HepG2 (cell line): Measurements from ENCODE around the gene ZGRF1. TPM values are rescaled to one million over a fixed set of nuclear protein-coding genes. Genes with fewer than 3 reads are reported as not detected.

Experiments used
- ATAC-seq: fragments of 200-7000 bp; cut with Tn5 transposase; 3 replicates; pipeline ENCODE4 v1.9.1; 2020; ENCODE audit warnings: mild to moderate bottlenecking, moderate library complexity
- BruUV-seq: library from RNA; stranded (reverse); fragments of 400-500 nt; replicated peaks from 2 replicates; lab custom pipeline; 2021; lab: Mats Ljungman, UMichigan
- CTCF ChIA-PET: fragments of 300-600 bp; formaldehyde crosslinking; extraction: SDS; loops from one replicate; lab custom pipeline; 2021; ENCODE audit warnings: low total read pairs, inconsistent platforms, low intra/inter-chr PET ratio; lab: Yijun Ruan, JAX
- POLR2A ChIA-PET: fragments of 350-600 bp; sonication (Branson Sonifier 250); formaldehyde crosslinking; loops from one replicate; lab custom pipeline; 2020; ENCODE audit warnings: antibody characterized with exemption, inconsistent platforms; lab: Yijun Ruan, JAX
- DNase-seq: peaks from one replicate; pipeline ENCODE4 v3.0.0-alpha.2; 2015; ENCODE audit warnings: low spot score
- FAIRE-seq: peaks from 3 replicates; lab custom pipeline; 2011; peaks lifted over from hg19 to GRCh38; lab: Jason Lieb, UNC
- H2AFZ ChIP-seq: one replicate; pipeline ENCODE4 v1.6.1; 2011; ENCODE audit warnings: low read length, inconsistent platforms
- H3K27ac ChIP-seq: fragments of 300-600 bp; 3 replicates; pipeline ENCODE4 v1.8.0; 2011; ENCODE audit warnings: mixed run types, mild to moderate bottlenecking, mixed read lengths, low read length, inconsistent platforms; ENCODE audit not compliant: insufficient read depth; ENCODE audit errors: extremely low read length
- H3K27me3 ChIP-seq, 2 experiments: fragments of 200-600 bp in 1 of 2; 2 replicates in 1 of 2; 3 replicates in 1 of 2; pipeline versions ENCODE4 v1.6.0 to v1.8.0; 2011; ENCODE audit warnings: low read length in 2 of 2, mild to moderate bottlenecking in 2 of 2, moderate library complexity in 2 of 2, inconsistent platforms in 1 of 2; ENCODE audit not compliant: insufficient read depth in 2 of 2, control insufficient read depth in 1 of 2
- H3K36me3 ChIP-seq, 2 experiments: fragments of 200-600 bp in 1 of 2; replicated peaks in 1 of 2; 2 replicates in 1 of 2; 3 replicates in 1 of 2; pipeline versions ENCODE4 v1.5.1 to v1.8.0; 2011; ENCODE audit warnings: low read length in 2 of 2, inconsistent platforms in 1 of 2; ENCODE audit not compliant: insufficient read depth in 2 of 2, control insufficient read depth in 1 of 2
- H3K4me1 ChIP-seq: 2 replicates; pipeline ENCODE4 v1.5.1; 2012; ENCODE audit warnings: low read length, inconsistent platforms; ENCODE audit not compliant: insufficient read depth
- H3K4me2 ChIP-seq: 2 replicates; pipeline ENCODE4 v1.6.0; 2011; ENCODE audit warnings: low read depth, low read length, inconsistent platforms
- H3K4me3 ChIP-seq, 3 experiments: fragments of 200-600 bp in 1 of 3; sonication (generic), shearing (Covaris generic) in 1 of 3; replicated peaks in 1 of 3; 2 replicates each; pipeline ENCODE4 v1.5.1; 2011 to 2016; ENCODE audit warnings: low read length in 3 of 3, inconsistent platforms in 2 of 3, low read depth in 2 of 3, mild to moderate bottlenecking in 2 of 3, control low read depth in 1 of 3, mixed read lengths in 1 of 3; ENCODE audit not compliant: insufficient read depth in 1 of 3
- H3K79me2 ChIP-seq: one replicate; pipeline ENCODE4 v1.6.1; 2011; ENCODE audit warnings: low read length, inconsistent platforms; ENCODE audit not compliant: insufficient read depth
- H3K9ac ChIP-seq: 2 replicates; pipeline ENCODE4 v1.6.0; 2011; ENCODE audit warnings: mild to moderate bottlenecking, low read depth, low read length, inconsistent platforms; ENCODE audit not compliant: insufficient read depth
- H3K9me3 ChIP-seq: 2 replicates; pipeline ENCODE4 v1.5.1; 2012; ENCODE audit warnings: mild to moderate bottlenecking, low read length
- H4K20me1 ChIP-seq: 2 replicates; pipeline ENCODE4 v1.6.0; 2011; ENCODE audit warnings: inconsistent platforms, mild to moderate bottlenecking, low read length, moderate library complexity; ENCODE audit not compliant: insufficient read depth
- ARNTL ChIP-seq: sonication (generic); formaldehyde crosslinking; IDR thresholded peaks from 2 replicates; pipeline ENCODE4 v1.4.0; 2020; ENCODE audit warnings: mild to moderate bottlenecking, missing genetic modification reagents
- ETV5 ChIP-seq: IDR thresholded peaks from 2 replicates; pipeline ENCODE4 v1.6.1; 2018; ENCODE audit warnings: missing biosample characterization, missing genetic modification reagents, inconsistent platforms, borderline replicate concordance
- GATAD2A ChIP-seq: IDR thresholded peaks from 2 replicates; pipeline ENCODE4 v1.6.1; 2016
- KAT8 ChIP-seq: IDR thresholded peaks from 2 replicates; pipeline ENCODE4 v1.6.1; 2016; ENCODE audit warnings: missing genetic modification reagents, missing compliant biosample characterization
- MTF1 ChIP-seq: sonication (generic); formaldehyde crosslinking; IDR thresholded peaks from 2 replicates; pipeline ENCODE4 v1.5.0; 2020; ENCODE audit warnings: missing genetic modification reagents
- NAIF1 ChIP-seq: sonication (generic); formaldehyde crosslinking; IDR thresholded peaks from 2 replicates; pipeline ENCODE4 v1.5.0; 2020; ENCODE audit warnings: mild to moderate bottlenecking, missing genetic modification reagents, borderline replicate concordance
- NFE2L1 ChIP-seq: sonication (generic); formaldehyde crosslinking; IDR thresholded peaks from 2 replicates; pipeline ENCODE4 v1.4.0; 2020; ENCODE audit warnings: missing genetic modification reagents, mild to moderate bottlenecking, borderline replicate concordance
- NPAS2 ChIP-seq: sonication (generic); formaldehyde crosslinking; IDR thresholded peaks from 2 replicates; pipeline ENCODE4 v1.8.0; 2022; ENCODE audit warnings: mild to moderate bottlenecking, missing genetic modification reagents, borderline replicate concordance
- ZBTB7B ChIP-seq: sonication (generic); formaldehyde crosslinking; IDR thresholded peaks from 2 replicates; pipeline ENCODE4 v1.4.0; 2020; ENCODE audit warnings: missing genetic modification reagents
- ZFAT ChIP-seq: sonication (generic); formaldehyde crosslinking; conservative IDR thresholded peaks from 2 replicates; pipeline ENCODE4 v1.8.1; 2023; ENCODE audit warnings: missing genetic modification reagents, inconsistent platforms
- ZNF547 ChIP-seq: sonication (generic); formaldehyde crosslinking; IDR thresholded peaks from 2 replicates; pipeline ENCODE4 v1.5.1; 2020; ENCODE audit warnings: mild to moderate bottlenecking, missing genetic modification reagents
- ZNF549 ChIP-seq: sonication (generic); formaldehyde crosslinking; IDR thresholded peaks from 2 replicates; pipeline ENCODE4 v1.5.0; 2020; ENCODE audit warnings: missing genetic modification reagents
- ZNF709 ChIP-seq: sonication (generic); formaldehyde crosslinking; IDR thresholded peaks from 2 replicates; pipeline ENCODE4 v1.5.0; 2020; ENCODE audit warnings: mild to moderate bottlenecking, missing genetic modification reagents
- WGBS: methylation state at CpG from one replicate; pipeline ENCODE4 v1.1.6; 2017; ENCODE audit warnings: low lambda C conversion rate; 5-methylcytosine and 5-hydroxymethylcytosine counted together
- in situ Hi-C: cut with HindIII; loops from 2 replicates; pipeline ENCODE4 v1.10.0; 2017; ENCODE audit warnings: low pct_unique_long_range_greater_than_20kb; ENCODE audit not compliant: extremely low pct_ligation_motif_present
- intact Hi-C: fragments of 100-400 bp; cut with micrococcal nuclease; formaldehyde crosslinking; loops from one replicate; pipeline ENCODE4 v1.10.0; 2022; ENCODE audit not compliant: unreplicated experiment
- polyA plus RNA-seq, 8 experiments: library from polyadenylated mRNA; depleted of rRNA in 3 of 8; stranded (reverse) in 7 of 8; unstranded in 1 of 8; fragments of >200 nt; fragmentation: Illumina TruSeq in 4 of 8; extraction: Trizol in 4 of 8; gene quantifications; 2 replicates each; pipeline versions ENCODE4 v1.2.1 to v1.2.3, GENCODE V29; 2011 to 2016; ENCODE audit warnings: low read depth in 4 of 8, missing spikeins in 1 of 8, mixed read lengths in 1 of 8; ENCODE audit not compliant: insufficient read depth in 1 of 8
- total RNA-seq, 5 experiments: library from RNA; depleted of rRNA; stranded (reverse); fragments of >200 nt; fragmentation: Illumina TruSeq; extraction: Trizol; gene quantifications; 2 replicates each; pipeline ENCODE4 v1.2.3, GENCODE V29; 2016; ENCODE audit warnings: low read depth in 1 of 5
- TF ChIP-seq, protein P1 (sequence below): sonication (generic); formaldehyde crosslinking; IDR thresholded peaks from 2 replicates; pipeline ENCODE4 v1.5.0; 2020; ENCODE audit warnings: missing genetic modification reagents
- TF ChIP-seq, protein P2 (sequence below): sonication (generic); formaldehyde crosslinking; IDR thresholded peaks from 2 replicates; pipeline ENCODE4 v1.4.0; 2020; ENCODE audit warnings: missing genetic modification reagents

The ZGRF1 gene
- total and polyA plus RNA-seq, 2 of the 13 experiments (the other 11 are each of a cell fraction or from before 2014, with no cell fraction given), result 8.6 to 15.9 TPM

DNA sequence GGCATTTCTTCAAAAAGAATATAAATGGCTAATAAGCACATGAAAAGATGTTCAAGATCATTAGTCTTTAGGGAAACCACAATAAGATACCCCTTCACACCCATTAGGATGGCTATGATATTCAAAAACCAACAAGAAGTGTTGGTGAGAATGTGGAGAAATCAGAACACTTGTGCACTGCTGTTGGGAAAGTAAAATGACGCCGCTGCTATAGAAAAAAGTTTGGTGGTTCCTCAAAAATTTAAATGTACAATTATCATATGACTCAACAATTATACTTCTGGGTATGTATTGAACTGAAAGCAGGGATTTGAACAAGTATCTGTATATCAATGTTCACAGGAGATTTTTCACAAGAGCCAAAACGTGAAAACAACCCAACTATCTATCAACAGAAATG lies 91.4 kb downstream of the ZGRF1 start (continued):
- TF ChIP-seq MTF1 (CRISPR knock-in tag), result no peak
- TF ChIP-seq, protein P1, sequence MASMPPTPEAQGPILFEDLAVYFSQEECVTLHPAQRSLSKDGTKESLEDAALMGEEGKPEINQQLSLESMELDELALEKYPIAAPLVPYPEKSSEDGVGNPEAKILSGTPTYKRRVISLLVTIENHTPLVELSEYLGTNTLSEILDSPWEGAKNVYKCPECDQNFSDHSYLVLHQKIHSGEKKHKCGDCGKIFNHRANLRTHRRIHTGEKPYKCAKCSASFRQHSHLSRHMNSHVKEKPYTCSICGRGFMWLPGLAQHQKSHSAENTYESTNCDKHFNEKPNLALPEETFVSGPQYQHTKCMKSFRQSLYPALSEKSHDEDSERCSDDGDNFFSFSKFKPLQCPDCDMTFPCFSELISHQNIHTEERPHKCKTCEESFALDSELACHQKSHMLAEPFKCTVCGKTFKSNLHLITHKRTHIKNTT (CRISPR knock-in tag), result no peak
- no peak for TF ChIP-seq NFE2L1 (CRISPR knock-in tag)
- no peak for TF ChIP-seq NPAS2 (CRISPR knock-in tag)

- ChIA-PET CTCF (no interaction called here), POLR2A (no interaction called here)
- in situ Hi-C loops, result no loop called here
- Histone ChIP-seq H3K27ac (no peak overlapping the region), H4K20me1 (no peaks in the 10 kb centered on the region), H3K79me2 (no peaks in the 10 kb centered on the region), H2AFZ (no peak overlapping the region), H3K4me3 (no peak overlapping the region), H3K9me3 (no peaks in the 10 kb centered on the region), H3K9ac (no peak overlapping the region), H3K4me2 (no peak overlapping the region), H3K36me3 (no peaks in the 10 kb centered on the region), H3K4me1 (no peaks in the 10 kb centered on the region), H3K27me3 (no peaks in the 10 kb centered on the region)
- ATAC-seq, result no peak
- no peak for TF ChIP-seq ZNF709
- TF ChIP-seq ZBTB7B (CRISPR knock-in tag), result no peak
- no TSS peak for BruUV-seq
- no peak for DNase-seq
- intact Hi-C loops, result no loop called here
- WGBS, result 87% methylated on average over 1 of the region's 1 CpG
- no peak for FAIRE-seq
These were observed 96.0 kb downstream of the ZGRF1 start for GRCh38 chr4:112540695-112541094.

DNA sequence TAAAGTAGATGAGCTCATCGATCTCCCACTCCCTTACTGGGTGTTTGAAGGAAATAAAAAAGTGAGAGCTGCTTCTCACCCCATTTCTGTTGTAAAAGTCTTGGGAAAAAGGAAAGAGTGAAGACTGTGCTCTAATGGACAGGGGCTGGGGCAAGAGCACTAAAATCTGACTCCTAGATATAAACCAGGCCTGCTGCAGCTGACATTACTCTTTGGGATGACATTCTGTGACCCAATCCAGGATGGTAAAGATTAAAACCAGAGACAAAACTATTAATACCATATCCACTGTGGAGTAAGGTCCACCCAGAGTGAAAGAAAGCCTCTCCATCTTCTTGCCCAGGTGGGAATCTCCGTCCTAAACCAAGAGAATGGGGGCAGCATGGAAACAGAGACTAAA lies 100.6 kb downstream of the ZGRF1 start:
- Histone ChIP-seq H3K4me2 (no peak overlapping the region), H3K4me3 (no peak overlapping the region), H3K79me2 (no peaks in the 10 kb centered on the region), H3K9ac (no peak overlapping the region), H4K20me1 (no peaks in the 10 kb centered on the region), H2AFZ (no peak overlapping the region), H3K27ac (no peak overlapping the region), H3K4me1 (no peaks in the 10 kb centered on the region), H3K27me3 (no peaks in the 10 kb centered on the region), H3K36me3 (no peaks in the 10 kb centered on the region), H3K9me3 (no peaks in the 10 kb centered on the region)
- DNase-seq, result no peak
- no peak for ATAC-seq
- intact Hi-C loops (no loop called here), in situ Hi-C loops (no loop called here)
- BruUV-seq, result no TSS peak
- CTCF ChIA-PET, result no interaction called here
- WGBS, result 48% methylated on average over 2 of the region's 2 CpGs
- no peak for FAIRE-seq
- POLR2A ChIA-PET, result no interaction called here
- TF ChIP-seq NAIF1 (CRISPR knock-in tag) (no peak), KAT8 (CRISPR knock-in tag) (no peak), ETV5 (no peak), ARNTL (CRISPR knock-in tag) (no peak), ZNF549 (no peak), ZNF547 (CRISPR knock-in tag) (no peak), GATAD2A (CRISPR knock-in tag) (no peak), ZFAT (no peak)
- TF ChIP-seq, protein P2, sequence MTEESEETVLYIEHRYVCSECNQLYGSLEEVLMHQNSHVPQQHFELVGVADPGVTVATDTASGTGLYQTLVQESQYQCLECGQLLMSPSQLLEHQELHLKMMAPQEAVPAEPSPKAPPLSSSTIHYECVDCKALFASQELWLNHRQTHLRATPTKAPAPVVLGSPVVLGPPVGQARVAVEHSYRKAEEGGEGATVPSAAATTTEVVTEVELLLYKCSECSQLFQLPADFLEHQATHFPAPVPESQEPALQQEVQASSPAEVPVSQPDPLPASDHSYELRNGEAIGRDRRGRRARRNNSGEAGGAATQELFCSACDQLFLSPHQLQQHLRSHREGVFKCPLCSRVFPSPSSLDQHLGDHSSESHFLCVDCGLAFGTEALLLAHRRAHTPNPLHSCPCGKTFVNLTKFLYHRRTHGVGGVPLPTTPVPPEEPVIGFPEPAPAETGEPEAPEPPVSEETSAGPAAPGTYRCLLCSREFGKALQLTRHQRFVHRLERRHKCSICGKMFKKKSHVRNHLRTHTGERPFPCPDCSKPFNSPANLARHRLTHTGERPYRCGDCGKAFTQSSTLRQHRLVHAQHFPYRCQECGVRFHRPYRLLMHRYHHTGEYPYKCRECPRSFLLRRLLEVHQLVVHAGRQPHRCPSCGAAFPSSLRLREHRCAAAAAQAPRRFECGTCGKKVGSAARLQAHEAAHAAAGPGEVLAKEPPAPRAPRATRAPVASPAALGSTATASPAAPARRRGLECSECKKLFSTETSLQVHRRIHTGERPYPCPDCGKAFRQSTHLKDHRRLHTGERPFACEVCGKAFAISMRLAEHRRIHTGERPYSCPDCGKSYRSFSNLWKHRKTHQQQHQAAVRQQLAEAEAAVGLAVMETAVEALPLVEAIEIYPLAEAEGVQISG, result no peak
